Measurements from ENCODE around the gene SGMS1. TPM values are rescaled to one million over a fixed set of nuclear protein-coding genes. Genes with fewer than 3 reads are reported as not detected.

Gene SGMS1
- total RNA-seq, 4 donors from 2014 or later = 107 to 234 (median 134) TPM

GRCh38 chr10:50291261-50291850, 332.4 kb downstream of the SGMS1 start:
- H3K27ac ChIP-seq = no peak overlapping the region
- TF ChIP-seq POLR2A (IDR thresholded peaks at IDR 0.05) = no peak
- TF ChIP-seq EP300 (IDR thresholded peaks at IDR 0.05) = no peak
- TF ChIP-seq CTCF (IDR thresholded peaks at IDR 0.05) = peak; percentile 14 to 55 (median 33)
- no peaks in the 10 kb centered on the region for H3K36me3 ChIP-seq
- H3K9me3 ChIP-seq = no peaks in the 10 kb centered on the region
- no peak for DNase-seq (ENCODE audit: low spot score in 2 of 2)
- H3K4me1 ChIP-seq = peaks cover 0 to 11% (median 0%) of the 10 kb centered on the region in 4 donors
- WGBS, 2 donors = 47 to 49% methylated on average over 1 of the region's 1 CpG
- H3K27me3 ChIP-seq = no peaks in the 10 kb centered on the region
- no peak overlapping the region for H3K4me3 ChIP-seq

GRCh38 chr10:50289196-50289595, 334.6 kb downstream of the SGMS1 start:
- H3K4me1 ChIP-seq = peaks cover 0 to 16% (median 0%) of the 10 kb centered on the region in 4 donors
- H3K36me3 ChIP-seq = no peaks in the 10 kb centered on the region
- no peak overlapping the region for H3K4me3 ChIP-seq
- no peak overlapping the region for H3K27ac ChIP-seq
- H3K27me3 ChIP-seq = no peaks in the 10 kb centered on the region
- DNase-seq (ENCODE audit: low spot score in 2 of 2) = no peak
- 86 to 94% methylated on average over 6 of the region's 6 CpGs for WGBS, 2 donors
- TF ChIP-seq CTCF (IDR thresholded peaks at IDR 0.05) = no peak
- TF ChIP-seq EP300 (IDR thresholded peaks at IDR 0.05) = no peak
- TF ChIP-seq POLR2A (IDR thresholded peaks at IDR 0.05) = no peak
- H3K9me3 ChIP-seq = no peaks in the 10 kb centered on the region

- Histone ChIP-seq H3K36me3 (no peaks in the 10 kb centered on the region), H3K4me3 (no peak overlapping the region), H3K9me3 (no peaks in the 10 kb centered on the region), H3K4me1 (peaks cover 0 to 16% (median 0%) of the 10 kb centered on the region in 4 donors), H3K27ac (no peak overlapping the region), H3K27me3 (no peaks in the 10 kb centered on the region)
- TF ChIP-seq POLR2A (IDR thresholded peaks at IDR 0.05) (no peak), CTCF (IDR thresholded peaks at IDR 0.05) (no peak), EP300 (IDR thresholded peaks at IDR 0.05) (no peak)
- no peak for DNase-seq (ENCODE audit: low spot score in 2 of 2)
- WGBS, 2 donors = 50 to 64% methylated on average over 9 of the region's 9 CpGs
Measured at GRCh38 chr10:50286996-50287803, 336.6 kb downstream of the SGMS1 start.

GRCh38 chr10:50286517-50286916, 337.2 kb downstream of the SGMS1 start:
- peak in 1 of 2 donors; percentile 28 for DNase-seq (ENCODE audit: low spot score in 2 of 2)
- no peaks in the 10 kb centered on the region for H3K36me3 ChIP-seq
- TF ChIP-seq CTCF (IDR thresholded peaks at IDR 0.05) (no peak), EP300 (IDR thresholded peaks at IDR 0.05) (peak in 1 of 2 donors; percentile 44)
- peaks cover 0 to 16% (median 0%) of the 10 kb centered on the region in 4 donors for H3K4me1 ChIP-seq
- H3K27ac ChIP-seq = no peak overlapping the region
- H3K9me3 ChIP-seq = no peaks in the 10 kb centered on the region
- H3K4me3 ChIP-seq = no peak overlapping the region
- 11 to 20% methylated on average over 2 of the region's 2 CpGs for WGBS, 2 donors
- H3K27me3 ChIP-seq = no peaks in the 10 kb centered on the region

GRCh38 chr10:50281967-50282522, 341.7 kb downstream of the SGMS1 start:
- no peak for DNase-seq (ENCODE audit: low spot score in 2 of 2)
- WGBS, 2 donors = 89 to 93% methylated on average over 4 of the region's 4 CpGs

More at GRCh38 chr10:50281967-50282522, 341.7 kb downstream of the SGMS1 start:
- no peaks in the 10 kb centered on the region for H3K9me3 ChIP-seq
- no peak for TF ChIP-seq CTCF (IDR thresholded peaks at IDR 0.05)
- TF ChIP-seq EP300 (IDR thresholded peaks at IDR 0.05) = no peak
- no peak for TF ChIP-seq POLR2A (IDR thresholded peaks at IDR 0.05)
- H3K4me3 ChIP-seq = no peak overlapping the region
- no peak overlapping the region for H3K27ac ChIP-seq
- peaks cover 0 to 12% (median 0%) of the 10 kb centered on the region in 4 donors for H3K4me1 ChIP-seq
- no peaks in the 10 kb centered on the region for H3K27me3 ChIP-seq
- no peaks in the 10 kb centered on the region for H3K36me3 ChIP-seq
